Vagina (tissue), 2 donors: ENCODE results near the gene NPS. TPM values are rescaled to one million over a fixed set of nuclear protein-coding genes. Genes with fewer than 3 reads are reported as not detected.

Source experiments
- DNase-seq, 2 donors: peaks; one replicate each; pipeline ENCODE4 v3.0.0-alpha.2; 2017; ENCODE audit errors: extremely low spot score in 2 of 2
- H3K27ac ChIP-seq: fragments of 200-600 bp; sonication (generic); one replicate; pipeline ENCODE4 v1.5.1; 2019
- H3K27me3 ChIP-seq: fragments of 200-600 bp; sonication (generic); one replicate; pipeline ENCODE4 v1.5.1; 2019
- H3K36me3 ChIP-seq, 2 donors: fragments of 200-600 bp; sonication (generic); one replicate each; pipeline ENCODE4 v1.5.1; 2017 to 2019
- H3K4me1 ChIP-seq: fragments of 200-600 bp; sonication (generic); one replicate; pipeline ENCODE4 v1.5.1; 2019
- H3K4me3 ChIP-seq, 2 donors: fragments of 200-600 bp; sonication (generic); 1 replicate in 1 of 2; 2 replicates in 1 of 2; pipeline ENCODE4 v1.5.1; 2016 to 2019
- H3K9me3 ChIP-seq: fragments of 200-600 bp; sonication (generic); one replicate; pipeline ENCODE4 v1.5.1; 2019
- POLR2A ChIP-seq, 2 donors: fragments of 450-650 bp; IDR thresholded peaks; one replicate each; pipeline ENCODE4 v1.6.1; 2017; ENCODE audit warnings: antibody characterized with exemption in 2 of 2, mild to moderate bottlenecking in 2 of 2, moderate library complexity in 2 of 2
- POLR2AphosphoS5 ChIP-seq, 2 donors: sonication (generic); formaldehyde crosslinking; IDR thresholded peaks; one replicate each; pipeline ENCODE4 v1.9.0; 2017; ENCODE audit warnings: antibody characterized with exemption in 2 of 2, mild to moderate bottlenecking in 2 of 2, low read depth in 1 of 2; ENCODE audit not compliant: insufficient read depth in 1 of 2
- intact Hi-C: fragments of 100-400 bp; cut with DNase I; formaldehyde crosslinking; loops from one replicate; pipeline ENCODE4 v1.15.1; 2023
- total RNA-seq: library from RNA; depleted of rRNA; stranded (reverse); fragments of >200 nt; gene quantifications from one replicate; pipeline ENCODE4 v1.2.3, GENCODE V29; 2016
- TF ChIP-seq, protein P1 (sequence below), 3 experiments: fragments of 450-650 bp in 2 of 3; fragments of 200-600 bp in 1 of 3; sonication (generic) in 1 of 3; IDR thresholded peaks; one replicate each; pipeline ENCODE4 v1.5.1; 2017 to 2019; ENCODE audit warnings: antibody characterized with exemption in 3 of 3, mild to moderate bottlenecking in 2 of 3, moderate library complexity in 2 of 3

The NPS gene
- total RNA-seq, 1 donor from 2014 or later, result not detected

DNA sequence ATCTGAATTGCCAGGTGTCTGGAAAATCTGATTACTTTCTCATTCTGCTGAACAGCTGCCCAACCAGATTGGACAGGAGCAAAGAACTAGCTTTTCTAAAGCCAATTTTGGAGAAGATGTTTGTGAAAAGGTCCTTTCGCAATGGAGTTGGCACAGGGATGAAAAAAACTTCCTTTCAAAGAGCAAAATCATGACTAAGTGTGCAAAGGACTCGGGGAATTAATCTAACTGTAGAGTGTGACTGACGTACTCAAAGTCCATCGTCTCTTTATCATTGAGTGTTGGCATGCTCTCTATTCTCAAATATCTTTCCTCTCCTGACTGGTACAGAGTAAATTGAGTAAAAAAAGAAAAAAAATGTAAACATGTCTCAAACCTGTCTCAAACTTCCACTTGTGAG, 3.3 kb downstream of the NPS start:
- intact Hi-C loops, result no loop called here
- Histone ChIP-seq H3K4me3 (no peak overlapping the region), H3K27me3 (no peaks in the 10 kb centered on the region), H3K4me1 (no peaks in the 10 kb centered on the region), H3K27ac (no peak overlapping the region), H3K9me3 (no peaks in the 10 kb centered on the region), H3K36me3 (no peaks in the 10 kb centered on the region)
- TF ChIP-seq POLR2A (IDR thresholded peaks at IDR 0.05), result no peak
- TF ChIP-seq POLR2AphosphoS5 (IDR thresholded peaks at IDR 0.05; ENCODE audit: insufficient read depth in 1 of 2, low read depth in 1 of 2), result no peak
- TF ChIP-seq, protein P1, sequence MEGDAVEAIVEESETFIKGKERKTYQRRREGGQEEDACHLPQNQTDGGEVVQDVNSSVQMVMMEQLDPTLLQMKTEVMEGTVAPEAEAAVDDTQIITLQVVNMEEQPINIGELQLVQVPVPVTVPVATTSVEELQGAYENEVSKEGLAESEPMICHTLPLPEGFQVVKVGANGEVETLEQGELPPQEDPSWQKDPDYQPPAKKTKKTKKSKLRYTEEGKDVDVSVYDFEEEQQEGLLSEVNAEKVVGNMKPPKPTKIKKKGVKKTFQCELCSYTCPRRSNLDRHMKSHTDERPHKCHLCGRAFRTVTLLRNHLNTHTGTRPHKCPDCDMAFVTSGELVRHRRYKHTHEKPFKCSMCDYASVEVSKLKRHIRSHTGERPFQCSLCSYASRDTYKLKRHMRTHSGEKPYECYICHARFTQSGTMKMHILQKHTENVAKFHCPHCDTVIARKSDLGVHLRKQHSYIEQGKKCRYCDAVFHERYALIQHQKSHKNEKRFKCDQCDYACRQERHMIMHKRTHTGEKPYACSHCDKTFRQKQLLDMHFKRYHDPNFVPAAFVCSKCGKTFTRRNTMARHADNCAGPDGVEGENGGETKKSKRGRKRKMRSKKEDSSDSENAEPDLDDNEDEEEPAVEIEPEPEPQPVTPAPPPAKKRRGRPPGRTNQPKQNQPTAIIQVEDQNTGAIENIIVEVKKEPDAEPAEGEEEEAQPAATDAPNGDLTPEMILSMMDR (IDR thresholded peaks at IDR 0.05), result no peak
- no peak for DNase-seq

DNA sequence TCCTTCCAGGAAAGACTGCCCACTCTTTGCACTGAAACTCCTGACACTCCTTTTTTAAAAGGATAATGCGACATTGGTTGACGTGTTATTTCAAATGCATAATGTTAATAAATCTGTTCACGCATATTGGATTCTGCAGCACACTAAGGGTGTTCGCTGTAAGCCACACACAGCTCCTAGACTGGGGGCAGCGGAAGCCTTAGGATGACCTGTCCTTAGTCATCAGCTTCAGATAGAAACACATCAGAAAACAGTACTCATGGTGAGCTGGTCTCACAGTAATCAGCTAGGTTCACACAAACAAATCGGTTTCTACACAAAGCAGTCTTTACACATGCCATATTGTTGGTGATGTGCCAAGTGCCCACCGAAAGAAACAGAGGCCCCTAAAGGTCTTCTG, 4.3 kb downstream of the NPS start:
- H3K4me3 ChIP-seq, result no peak overlapping the region
- TF ChIP-seq, protein P1 (IDR thresholded peaks at IDR 0.05), result no peak
- no peak for TF ChIP-seq POLR2A (IDR thresholded peaks at IDR 0.05)
- no peak for TF ChIP-seq POLR2AphosphoS5 (IDR thresholded peaks at IDR 0.05; ENCODE audit: insufficient read depth in 1 of 2, low read depth in 1 of 2)
- H3K4me1 ChIP-seq, result no peaks in the 10 kb centered on the region
- no peak overlapping the region for H3K27ac ChIP-seq
- no peaks in the 10 kb centered on the region for H3K36me3 ChIP-seq
- no peaks in the 10 kb centered on the region for H3K9me3 ChIP-seq
- intact Hi-C loops, result no loop called here
- DNase-seq, result no peak
- no peaks in the 10 kb centered on the region for H3K27me3 ChIP-seq

DNA sequence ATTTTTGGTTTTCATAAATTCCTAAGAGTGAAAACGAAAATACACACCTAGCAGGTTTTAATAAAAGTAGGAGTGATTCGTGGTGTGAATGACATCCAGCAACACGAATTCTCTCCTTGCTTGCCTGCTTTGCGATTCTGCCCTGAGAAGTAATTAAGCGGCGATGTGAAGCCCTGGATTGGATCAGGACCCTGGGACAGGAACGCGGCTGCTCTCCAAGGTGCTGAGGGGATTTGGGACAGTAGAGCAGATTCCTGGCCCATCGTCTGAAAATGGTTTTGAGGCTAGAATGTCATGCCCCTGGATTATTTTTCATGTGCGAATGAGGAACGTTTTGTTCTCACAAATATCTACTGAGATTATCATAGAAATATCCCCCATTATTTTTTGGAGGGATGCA, 7.8 kb downstream of the NPS start:
- Histone ChIP-seq H3K4me3 (no peak overlapping the region), H3K36me3 (no peaks in the 10 kb centered on the region), H3K9me3 (no peaks in the 10 kb centered on the region), H3K4me1 (no peaks in the 10 kb centered on the region), H3K27ac (no peak overlapping the region), H3K27me3 (no peaks in the 10 kb centered on the region)
- no peak for DNase-seq
- no peak for TF ChIP-seq POLR2A (IDR thresholded peaks at IDR 0.05)
- no peak for TF ChIP-seq POLR2AphosphoS5 (IDR thresholded peaks at IDR 0.05; ENCODE audit: insufficient read depth in 1 of 2, low read depth in 1 of 2)
- TF ChIP-seq, protein P1 (IDR thresholded peaks at IDR 0.05), result no peak
- intact Hi-C loops, result no loop called here

DNA sequence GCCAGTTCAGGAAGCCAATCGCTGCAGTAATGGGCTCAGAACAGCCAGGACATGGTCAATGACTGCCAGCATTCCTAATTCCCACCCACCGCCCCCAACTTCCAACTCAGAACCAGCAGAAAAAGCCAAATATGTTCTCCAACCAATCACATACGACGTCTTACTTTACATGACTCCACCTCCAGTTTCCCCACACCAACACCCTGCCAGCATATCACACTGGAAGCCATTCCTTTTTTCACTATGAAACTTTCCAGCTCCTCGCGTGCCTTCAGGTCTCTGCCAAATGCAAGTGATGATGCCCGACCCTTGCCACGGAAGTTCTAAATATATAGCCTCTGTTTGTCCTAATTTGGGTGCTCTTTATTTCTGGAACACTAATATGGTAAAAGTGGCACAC, 12.5 kb downstream of the NPS start:
- H3K4me3 ChIP-seq, result no peak overlapping the region
- H3K9me3 ChIP-seq, result no peaks in the 10 kb centered on the region
- TF ChIP-seq POLR2A (IDR thresholded peaks at IDR 0.05), result no peak
- no peak for TF ChIP-seq POLR2AphosphoS5 (IDR thresholded peaks at IDR 0.05; ENCODE audit: insufficient read depth in 1 of 2, low read depth in 1 of 2)
- TF ChIP-seq, protein P1 (IDR thresholded peaks at IDR 0.05), result no peak
- intact Hi-C loops, result no loop called here
- no peaks in the 10 kb centered on the region for H3K27me3 ChIP-seq
- no peak for DNase-seq
- no peaks in the 10 kb centered on the region for H3K36me3 ChIP-seq
- no peaks in the 10 kb centered on the region for H3K4me1 ChIP-seq
- no peak overlapping the region for H3K27ac ChIP-seq

DNA sequence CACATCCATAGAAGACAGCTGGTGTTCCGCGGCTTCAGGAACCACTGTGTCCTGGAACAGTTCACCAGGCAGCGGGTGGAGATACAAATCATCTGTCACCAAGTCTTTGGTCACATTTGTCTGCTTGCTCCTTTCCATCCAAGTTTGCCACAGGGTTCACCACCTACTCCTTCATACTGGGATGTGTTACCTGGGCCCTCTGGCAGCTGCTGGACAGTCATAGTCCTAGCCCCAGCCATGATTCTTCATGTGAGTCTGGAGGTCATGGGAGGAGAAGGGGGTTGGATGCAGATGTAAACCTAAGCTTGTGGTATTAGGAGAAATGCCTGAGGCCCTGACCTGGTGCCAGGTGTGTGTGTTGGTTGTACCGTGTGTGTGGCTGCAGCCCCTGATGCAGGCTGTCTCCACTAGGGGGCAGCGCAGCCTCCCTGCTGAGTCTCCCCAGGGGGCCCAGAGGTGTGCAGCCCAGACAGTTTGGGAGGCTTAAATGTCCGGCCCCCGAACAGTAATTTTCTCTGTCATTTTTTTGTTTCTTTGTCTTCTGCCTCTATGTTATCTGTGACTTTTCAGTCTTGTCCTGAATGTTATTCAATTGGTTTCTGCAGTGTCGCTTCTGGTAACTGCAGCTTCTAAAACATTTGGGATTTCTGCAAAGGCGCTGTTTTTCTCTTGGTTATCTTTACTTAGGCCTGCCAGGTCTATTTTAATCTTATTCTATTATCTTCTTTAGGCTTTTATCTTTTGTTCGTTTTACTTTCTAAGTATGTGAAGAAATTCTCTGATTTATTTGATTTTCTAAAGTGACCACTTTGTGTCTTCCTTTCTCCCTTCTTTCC, 14.8 kb downstream of the NPS start:
- no peak for DNase-seq
- Histone ChIP-seq H3K4me3 (no peak overlapping the region), H3K9me3 (no peaks in the 10 kb centered on the region), H3K27ac (no peak overlapping the region), H3K4me1 (no peaks in the 10 kb centered on the region), H3K36me3 (no peaks in the 10 kb centered on the region), H3K27me3 (no peaks in the 10 kb centered on the region)
- TF ChIP-seq POLR2A (IDR thresholded peaks at IDR 0.05) (no peak), POLR2AphosphoS5 (IDR thresholded peaks at IDR 0.05; ENCODE audit: insufficient read depth in 1 of 2, low read depth in 1 of 2) (no peak)
- TF ChIP-seq, protein P1 (IDR thresholded peaks at IDR 0.05), result no peak
- intact Hi-C loops, result no loop called here
